HG02763 (cell line): ENCODE data around the gene TPRG1.

Experiments used
- ATAC-seq: cut with Tn5 transposase; IDR thresholded peaks from one replicate; pipeline ENCODE4 v1.9.1; 2021; ENCODE audit warnings: mild to moderate bottlenecking, moderate library complexity; ENCODE audit not compliant: unreplicated experiment

TPRG1 gene

GRCh38 chr3:189171707-189172106, at the start of gene TPRG1:
Gene TPRG1, plus strand, starts transcription at chr3:189171971. Its CDS starts 35,414 bp downstream, at chr3:189207385.
- ATAC-seq = no peak

- no peak for ATAC-seq
These were observed 49.7 kb upstream of the TPRG1 start for GRCh38 chr3:189122110-189122509.

GRCh38 chr3:189122526-189123205, 49.1 kb upstream of the TPRG1 start:
- no peak for ATAC-seq

GRCh38 chr3:189123595-189124387, 48.0 kb upstream of the TPRG1 start:
- no peak for ATAC-seq

GRCh38 chr3:189132231-189132671, 39.5 kb upstream of the TPRG1 start:
- no peak for ATAC-seq

- no peak for ATAC-seq
These were observed 38.9 kb upstream of the TPRG1 start for GRCh38 chr3:189132839-189133238.

GRCh38 chr3:189133768-189134167, 38.0 kb upstream of the TPRG1 start:
- no peak for ATAC-seq

GRCh38 chr3:189137416-189137815, 34.4 kb upstream of the TPRG1 start:
- ATAC-seq = no peak

- no peak for ATAC-seq
These were observed 32.7 kb upstream of the TPRG1 start for GRCh38 chr3:189138901-189139610.

GRCh38 chr3:189139611-189139940, 32.2 kb upstream of the TPRG1 start:
- ATAC-seq = no peak

- no peak for ATAC-seq
These were observed 29.2 kb upstream of the TPRG1 start for GRCh38 chr3:189142527-189142926.

- ATAC-seq = no peak
These were observed 28.4 kb upstream of the TPRG1 start for GRCh38 chr3:189143321-189143720.

GRCh38 chr3:189143771-189144170, 28.0 kb upstream of the TPRG1 start:
- no peak for ATAC-seq

GRCh38 chr3:189144645-189145044, 27.1 kb upstream of the TPRG1 start:
- ATAC-seq = no peak

GRCh38 chr3:189146848-189147247, 24.9 kb upstream of the TPRG1 start:
- no peak for ATAC-seq

- peak; percentile 74 for ATAC-seq
These were observed 23.7 kb upstream of the TPRG1 start for GRCh38 chr3:189148081-189148507.

GRCh38 chr3:189149203-189149602, 22.6 kb upstream of the TPRG1 start:
- ATAC-seq = no peak

- no peak for ATAC-seq
These were observed 14.4 kb upstream of the TPRG1 start for GRCh38 chr3:189157232-189158007.

- no peak for ATAC-seq
These were observed 13.7 kb upstream of the TPRG1 start for GRCh38 chr3:189158034-189158433.

GRCh38 chr3:189160519-189161309, 11.1 kb upstream of the TPRG1 start:
- ATAC-seq = no peak
